ENCODE data around the gene ZDHHC11.
"Not testable (repeated sequence)": the region's sequence is repeated elsewhere in the genome, so short reads cannot be mapped to it uniquely, and the experiment has no call there.

Gene ZDHHC11

GRCh38 chr5:758698-759053 lies 92.1 kb downstream of the ZDHHC11 start:
- no peak for DNase-seq

GRCh38 chr5:757931-758697 lies 92.7 kb downstream of the ZDHHC11 start:
- no peak for DNase-seq

GRCh38 chr5:757346-757930 lies 93.3 kb downstream of the ZDHHC11 start:
- DNase-seq: no peak

- DNase-seq: no peak
Measured at GRCh38 chr5:756865-757345, 93.9 kb downstream of the ZDHHC11 start.

GRCh38 chr5:756171-756570 lies 94.6 kb downstream of the ZDHHC11 start:
- DNase-seq: no peak

GRCh38 chr5:754143-754632 lies 96.6 kb downstream of the ZDHHC11 start:
- not testable (repeated sequence) for DNase-seq

- not testable (repeated sequence) for DNase-seq
Measured at GRCh38 chr5:753567-754142, 97.1 kb downstream of the ZDHHC11 start.

GRCh38 chr5:752532-753115 lies 98.2 kb downstream of the ZDHHC11 start:
- not testable (repeated sequence) for DNase-seq

- not testable (repeated sequence) for DNase-seq
Measured at GRCh38 chr5:751992-752391, 98.8 kb downstream of the ZDHHC11 start.

GRCh38 chr5:751496-751895 lies 99.3 kb downstream of the ZDHHC11 start:
- no peak for DNase-seq

- not testable (repeated sequence) for DNase-seq
Measured at GRCh38 chr5:750226-750625, 100.6 kb downstream of the ZDHHC11 start.

- DNase-seq: no peak
Measured at GRCh38 chr5:749101-749670, 101.6 kb downstream of the ZDHHC11 start.

- DNase-seq: not testable (repeated sequence)
Measured at GRCh38 chr5:748011-748980, 102.5 kb downstream of the ZDHHC11 start.

GRCh38 chr5:747303-747844 lies 103.4 kb downstream of the ZDHHC11 start:
- not testable (repeated sequence) for DNase-seq

GRCh38 chr5:746258-746761 lies 104.5 kb downstream of the ZDHHC11 start:
- DNase-seq: no peak

Measured in NCI-H524 (cell line).